ENCODE data around the gene PLXNA4. TPM values are rescaled to one million over a fixed set of nuclear protein-coding genes. Genes with fewer than 3 reads are reported as not detected.

The PLXNA4 gene
- total and polyA plus RNA-seq, 2 experiments from 2014 or later: 0.32 TPM; not detected in 1

DNA sequence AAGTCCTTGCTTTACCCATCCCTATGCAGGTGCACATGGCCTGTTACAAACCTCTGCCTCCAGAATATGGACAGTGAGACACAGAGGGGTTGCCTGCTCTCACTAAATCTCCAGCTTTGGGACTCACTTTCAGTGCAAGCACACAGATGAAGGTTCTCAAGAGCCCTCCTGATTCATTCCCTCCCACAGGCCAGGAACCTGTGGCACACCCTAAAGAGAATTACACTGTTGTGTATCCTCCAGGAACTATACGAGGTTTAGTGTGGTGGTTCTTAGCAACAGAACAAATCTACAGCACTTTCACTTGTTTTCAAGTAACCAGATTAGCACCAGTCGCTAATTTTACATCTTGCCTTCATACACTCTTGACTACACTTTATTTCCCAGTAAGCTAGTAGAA lies 192.3 kb downstream of the PLXNA4 start:
- DNase-seq: no peak
- Histone ChIP-seq H3K27ac (no peak overlapping the region), H3K9ac (no peak overlapping the region), H3K4me1 (ENCODE audit: insufficient read depth) (no peaks in the 10 kb centered on the region), H3K4me3 (no peak overlapping the region), H3K36me3 (ENCODE audit: low read depth) (no peaks in the 10 kb centered on the region), H2AFZ (no peak overlapping the region), H3F3A (ENCODE audit: insufficient read depth) (no peaks in the 10 kb centered on the region), H3K27me3 (replicated peaks; ENCODE audit: insufficient read depth) (peaks cover 7% of the 10 kb centered on the region; the same call in 1 of the 2 replicates), H3K4me2 (ENCODE audit: unreplicated experiment) (no peak overlapping the region), H3K9me3 (ENCODE audit: low read depth) (no peaks in the 10 kb centered on the region), H3K79me2 (ENCODE audit: insufficient read depth) (no peaks in the 10 kb centered on the region), H3K9me2 (ENCODE audit: insufficient read depth) (no peaks in the 10 kb centered on the region), H4K20me1 (ENCODE audit: insufficient read depth) (no peaks in the 10 kb centered on the region)
- 14 to 22% methylated on average over 2 of the region's 2 CpGs for WGBS, 2 experiments (ENCODE audit: low coverage in 1 of 2, low lambda C conversion rate in 2 of 2, missing lambda C conversion rate in 2 of 2)
- no peak for TF ChIP-seq EZH2 (IDR thresholded peaks at IDR 0.05; ENCODE audit: insufficient read depth, poor library complexity, severe bottlenecking)
- no peak for TF ChIP-seq EZH2phosphoT487 (IDR thresholded peaks at IDR 0.05; ENCODE audit: insufficient read depth, low read depth)
- in situ Hi-C loops (cut with MboI): no loop called here

DNA sequence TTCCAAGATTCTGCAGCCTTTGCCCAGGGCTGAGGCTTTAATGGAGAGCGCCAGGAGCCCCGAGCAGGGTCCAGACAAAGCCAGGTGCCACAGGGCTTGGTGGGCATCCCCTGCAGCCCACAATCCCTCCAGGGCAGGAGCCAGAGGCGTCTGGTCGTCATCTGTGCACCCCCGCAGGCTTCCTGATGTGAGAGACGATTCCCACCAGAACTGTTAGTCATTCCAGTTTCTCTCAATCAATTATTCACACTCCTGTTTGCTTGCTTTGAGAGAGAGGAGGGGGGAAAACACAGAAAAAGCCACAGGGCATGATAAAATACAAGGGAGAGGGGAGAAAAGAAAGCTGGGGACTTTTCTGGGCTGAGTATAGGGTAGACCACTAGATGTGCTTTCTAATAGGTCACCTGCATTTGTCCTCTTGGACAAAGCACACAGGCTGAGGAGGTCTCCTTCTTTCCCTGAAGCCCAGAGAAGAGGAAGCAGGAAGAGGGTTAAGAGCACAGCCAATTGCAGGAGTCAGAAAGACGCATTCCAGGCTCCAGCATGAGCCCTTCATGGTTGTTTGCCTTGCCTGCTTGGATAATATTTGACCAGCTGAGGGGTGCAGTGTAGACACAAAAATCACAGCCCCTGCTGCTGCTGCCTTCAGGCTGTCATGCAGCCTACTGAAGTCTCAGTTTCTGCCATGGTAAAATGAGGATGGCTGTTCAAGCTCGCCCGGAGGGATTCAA lies 194.4 kb downstream of the PLXNA4 start:
- peaks cover 7% of the 10 kb centered on the region; the same call in 1 of the 2 replicates for H3K27me3 ChIP-seq (replicated peaks; ENCODE audit: insufficient read depth)
- no peak overlapping the region for H3K4me2 ChIP-seq (ENCODE audit: unreplicated experiment)
- H3K9me3 ChIP-seq (ENCODE audit: low read depth): no peaks in the 10 kb centered on the region
- H4K20me1 ChIP-seq (ENCODE audit: insufficient read depth): no peaks in the 10 kb centered on the region
- no peak for DNase-seq
- 55 to 58% methylated on average over 9 of the region's 9 CpGs for WGBS, 2 experiments (ENCODE audit: low coverage in 1 of 2, low lambda C conversion rate in 2 of 2, missing lambda C conversion rate in 2 of 2)
- H3K9ac ChIP-seq: no peak overlapping the region
- no peaks in the 10 kb centered on the region for H3F3A ChIP-seq (ENCODE audit: insufficient read depth)
- H3K79me2 ChIP-seq (ENCODE audit: insufficient read depth): no peaks in the 10 kb centered on the region
- H3K4me3 ChIP-seq: no peak overlapping the region
- no peaks in the 10 kb centered on the region for H3K9me2 ChIP-seq (ENCODE audit: insufficient read depth)
- in situ Hi-C loops (cut with MboI): no loop called here
- no peaks in the 10 kb centered on the region for H3K36me3 ChIP-seq (ENCODE audit: low read depth)
- no peaks in the 10 kb centered on the region for H3K4me1 ChIP-seq (ENCODE audit: insufficient read depth)
- H2AFZ ChIP-seq: no peak overlapping the region
- no peak for TF ChIP-seq EZH2 (IDR thresholded peaks at IDR 0.05; ENCODE audit: insufficient read depth, poor library complexity, severe bottlenecking)
- TF ChIP-seq EZH2phosphoT487 (IDR thresholded peaks at IDR 0.05; ENCODE audit: insufficient read depth, low read depth): no peak
- H3K27ac ChIP-seq: no peak overlapping the region

DNA sequence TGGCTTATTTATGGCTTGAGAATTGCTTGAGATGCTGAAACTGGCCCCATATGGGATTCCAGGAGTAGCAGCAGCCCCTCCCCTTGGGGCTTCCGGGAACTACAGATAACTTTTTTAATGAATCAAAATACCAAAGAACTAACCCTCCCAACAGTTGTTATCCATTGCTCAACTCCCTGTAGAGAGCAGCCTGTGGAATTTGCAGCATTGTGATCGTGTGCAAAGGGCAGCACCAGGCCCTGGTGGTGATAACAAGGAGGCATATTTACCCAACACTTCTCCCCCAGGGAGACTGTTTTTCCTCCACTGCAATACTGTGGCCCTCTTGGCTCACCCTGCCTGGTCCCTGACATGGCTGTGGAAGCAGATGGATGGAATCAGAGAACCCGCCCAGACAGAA lies 196.2 kb downstream of the PLXNA4 start:
- DNase-seq: no peak
- in situ Hi-C loops (cut with MboI): no loop called here

DNA sequence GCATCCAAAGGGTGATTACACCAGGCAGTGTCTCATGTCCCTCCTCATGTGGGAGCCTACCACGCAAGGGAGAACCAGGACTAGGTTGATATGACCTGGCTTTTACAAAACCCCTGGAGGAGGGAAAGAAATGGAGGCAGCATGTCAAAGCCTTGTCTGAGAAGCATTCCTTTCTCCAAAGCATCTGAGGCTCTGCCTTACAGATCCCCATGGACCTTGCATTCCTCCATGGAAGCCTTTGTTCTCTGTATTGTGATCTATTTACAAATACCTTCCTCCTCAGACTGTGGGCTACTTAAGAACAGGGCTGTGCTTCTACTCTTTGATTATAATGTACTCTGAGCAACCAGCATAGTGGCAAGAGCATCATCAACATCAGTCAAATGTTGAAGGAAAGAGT lies 197.0 kb downstream of the PLXNA4 start:
- Histone ChIP-seq H3K79me2 (ENCODE audit: insufficient read depth) (no peaks in the 10 kb centered on the region), H3K4me2 (ENCODE audit: unreplicated experiment) (no peak overlapping the region), H3K9me2 (ENCODE audit: insufficient read depth) (no peaks in the 10 kb centered on the region), H3K36me3 (ENCODE audit: low read depth) (no peaks in the 10 kb centered on the region), H3K4me1 (ENCODE audit: insufficient read depth) (no peaks in the 10 kb centered on the region), H2AFZ (no peak overlapping the region), H3F3A (ENCODE audit: insufficient read depth) (no peaks in the 10 kb centered on the region), H3K9ac (no peak overlapping the region), H3K27ac (no peak overlapping the region), H4K20me1 (ENCODE audit: insufficient read depth) (no peaks in the 10 kb centered on the region), H3K27me3 (replicated peaks; ENCODE audit: insufficient read depth) (peaks cover 7% of the 10 kb centered on the region; the same call in 1 of the 2 replicates), H3K9me3 (ENCODE audit: low read depth) (no peaks in the 10 kb centered on the region), H3K4me3 (no peak overlapping the region)
- 19 to 38% methylated on average over 1 of the region's 1 CpG for WGBS, 2 experiments (ENCODE audit: low coverage in 1 of 2, low lambda C conversion rate in 2 of 2, missing lambda C conversion rate in 2 of 2)
- in situ Hi-C loops (cut with MboI): no loop called here
- no peak for DNase-seq
- TF ChIP-seq EZH2 (IDR thresholded peaks at IDR 0.05; ENCODE audit: insufficient read depth, poor library complexity, severe bottlenecking) (no peak), EZH2phosphoT487 (IDR thresholded peaks at IDR 0.05; ENCODE audit: insufficient read depth, low read depth) (no peak)

More for the DNA sequence above, 196.2 kb downstream of the PLXNA4 start:
- 3 to 5% methylated on average over 3 of the region's 3 CpGs for WGBS, 2 experiments (ENCODE audit: low coverage in 1 of 2, low lambda C conversion rate in 2 of 2, missing lambda C conversion rate in 2 of 2)
- Histone ChIP-seq H3K4me1 (ENCODE audit: insufficient read depth) (no peaks in the 10 kb centered on the region), H3K27me3 (replicated peaks; ENCODE audit: insufficient read depth) (peaks cover 7% of the 10 kb centered on the region; the same call in 1 of the 2 replicates), H3K9ac (no peak overlapping the region), H2AFZ (no peak overlapping the region), H3K9me2 (ENCODE audit: insufficient read depth) (no peaks in the 10 kb centered on the region), H3K79me2 (ENCODE audit: insufficient read depth) (no peaks in the 10 kb centered on the region), H3K36me3 (ENCODE audit: low read depth) (no peaks in the 10 kb centered on the region), H3K4me2 (ENCODE audit: unreplicated experiment) (no peak overlapping the region), H3F3A (ENCODE audit: insufficient read depth) (no peaks in the 10 kb centered on the region), H3K27ac (no peak overlapping the region), H3K4me3 (no peak overlapping the region), H3K9me3 (ENCODE audit: low read depth) (no peaks in the 10 kb centered on the region), H4K20me1 (ENCODE audit: insufficient read depth) (no peaks in the 10 kb centered on the region)
- TF ChIP-seq EZH2 (IDR thresholded peaks at IDR 0.05; ENCODE audit: insufficient read depth, poor library complexity, severe bottlenecking): no peak
- TF ChIP-seq EZH2phosphoT487 (IDR thresholded peaks at IDR 0.05; ENCODE audit: insufficient read depth, low read depth): no peak

Measured in GM23248 (cell line).